ENCODE measurements around the gene PRKCZ.

Gene PRKCZ

DNA sequence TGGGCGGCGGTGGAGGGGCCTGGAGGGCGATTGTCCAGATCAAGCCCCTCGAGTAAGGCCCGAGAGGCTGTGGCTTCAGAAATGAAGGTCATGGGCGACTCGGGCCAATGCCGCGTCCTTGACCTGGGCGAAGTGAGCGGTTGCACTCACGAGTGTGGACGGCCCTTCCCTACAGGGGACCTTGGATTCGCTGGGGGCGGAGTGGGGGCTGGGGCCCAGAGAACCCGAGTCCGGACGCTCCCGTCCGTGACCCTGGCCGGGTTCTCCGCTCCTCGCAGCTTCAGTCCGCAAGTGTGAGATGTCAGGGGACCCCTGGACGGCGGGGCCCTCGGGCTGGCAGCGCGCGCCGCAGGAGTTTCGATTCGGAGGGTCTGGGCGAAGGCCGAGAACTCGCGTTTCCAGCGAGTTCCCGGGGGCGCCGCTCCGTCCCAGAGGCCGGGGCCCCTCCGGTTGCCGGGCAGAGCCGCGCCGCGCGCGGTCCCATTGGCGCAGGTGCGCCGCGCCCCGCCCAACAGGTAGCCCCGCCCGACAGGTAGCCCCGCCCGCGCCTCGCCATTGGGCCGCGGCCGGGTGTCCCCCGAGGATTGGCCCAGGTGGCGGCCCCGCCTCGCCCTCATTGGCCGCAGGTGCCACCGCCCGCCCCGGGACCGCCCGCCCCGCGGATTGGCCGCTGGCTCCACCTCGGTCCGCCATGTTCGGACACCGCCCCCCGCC is at the start of gene PRKCZ:
PRKCZ (plus strand) TSS at position 694 of the 714 bp plus-strand sequence. CDS start 220 bp downstream, outside the sequence.
- ATAC-seq = peak; percentile 94 to 96

- ATAC-seq = no peak
Observed at GRCh38 chr1:2000432-2000831, 49.8 kb upstream of the PRKCZ start.

DNA sequence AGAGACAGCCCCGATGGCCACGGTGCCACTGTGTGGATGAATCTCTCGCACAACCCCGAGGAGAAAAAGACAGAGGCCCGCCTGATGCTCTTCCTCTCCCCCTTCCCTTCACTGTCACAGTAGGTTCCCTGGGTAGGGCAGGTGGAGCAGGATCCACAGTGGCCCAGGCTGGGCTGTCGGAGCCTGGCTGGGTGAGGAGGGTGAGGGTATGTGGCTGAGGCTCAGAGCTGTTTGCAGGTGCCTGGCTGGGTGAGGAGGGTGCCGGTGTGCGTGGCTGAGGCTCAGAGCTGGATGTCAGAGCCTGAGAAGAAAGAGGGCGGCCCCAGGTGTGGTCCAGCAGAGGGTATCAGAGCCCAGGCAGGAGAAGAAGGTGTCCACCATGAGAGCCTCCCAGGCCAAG is 49.4 kb upstream of the PRKCZ start:
- no peak for ATAC-seq

DNA sequence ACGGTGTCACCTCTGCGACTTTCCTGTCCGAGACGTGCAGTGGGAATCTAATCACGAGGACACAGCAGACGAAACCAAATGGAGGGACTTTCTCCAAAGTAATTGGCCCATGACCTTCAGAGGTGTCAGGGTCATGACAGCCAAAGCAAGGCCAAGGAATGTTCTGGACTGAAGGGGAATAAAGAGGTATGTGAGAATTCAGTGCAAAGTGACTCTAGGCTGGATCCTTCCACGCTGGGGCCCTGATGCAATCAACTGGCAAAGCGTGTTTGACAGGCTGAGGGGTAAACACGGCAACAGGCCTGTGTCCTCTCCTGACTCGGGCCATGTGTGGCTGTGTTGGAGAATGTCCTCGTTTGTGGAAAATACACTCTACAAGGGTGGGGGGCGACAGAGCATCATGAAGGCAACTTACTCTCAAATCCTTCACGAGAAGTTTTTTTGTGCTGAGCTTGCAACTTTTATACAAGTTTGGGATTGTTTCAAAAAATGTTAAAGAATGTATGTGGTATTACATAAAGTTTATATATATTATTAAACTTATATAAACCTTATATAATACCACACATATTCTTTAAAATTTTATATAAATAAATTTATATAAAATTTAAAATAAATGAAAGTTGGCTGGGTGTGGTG is 48.3 kb upstream of the PRKCZ start:
- no peak for ATAC-seq

GRCh38 chr1:2003541-2004131 is 46.6 kb upstream of the PRKCZ start, which contains the start of gene CFAP74:
CFAP74 (minus strand) TSS chr1:2003786; CDS start chr1:1990956, 12,830 bp downstream.
- ATAC-seq = no peak

- ATAC-seq = no peak
Observed at GRCh38 chr1:2004856-2005255, 45.4 kb upstream of the PRKCZ start.

DNA sequence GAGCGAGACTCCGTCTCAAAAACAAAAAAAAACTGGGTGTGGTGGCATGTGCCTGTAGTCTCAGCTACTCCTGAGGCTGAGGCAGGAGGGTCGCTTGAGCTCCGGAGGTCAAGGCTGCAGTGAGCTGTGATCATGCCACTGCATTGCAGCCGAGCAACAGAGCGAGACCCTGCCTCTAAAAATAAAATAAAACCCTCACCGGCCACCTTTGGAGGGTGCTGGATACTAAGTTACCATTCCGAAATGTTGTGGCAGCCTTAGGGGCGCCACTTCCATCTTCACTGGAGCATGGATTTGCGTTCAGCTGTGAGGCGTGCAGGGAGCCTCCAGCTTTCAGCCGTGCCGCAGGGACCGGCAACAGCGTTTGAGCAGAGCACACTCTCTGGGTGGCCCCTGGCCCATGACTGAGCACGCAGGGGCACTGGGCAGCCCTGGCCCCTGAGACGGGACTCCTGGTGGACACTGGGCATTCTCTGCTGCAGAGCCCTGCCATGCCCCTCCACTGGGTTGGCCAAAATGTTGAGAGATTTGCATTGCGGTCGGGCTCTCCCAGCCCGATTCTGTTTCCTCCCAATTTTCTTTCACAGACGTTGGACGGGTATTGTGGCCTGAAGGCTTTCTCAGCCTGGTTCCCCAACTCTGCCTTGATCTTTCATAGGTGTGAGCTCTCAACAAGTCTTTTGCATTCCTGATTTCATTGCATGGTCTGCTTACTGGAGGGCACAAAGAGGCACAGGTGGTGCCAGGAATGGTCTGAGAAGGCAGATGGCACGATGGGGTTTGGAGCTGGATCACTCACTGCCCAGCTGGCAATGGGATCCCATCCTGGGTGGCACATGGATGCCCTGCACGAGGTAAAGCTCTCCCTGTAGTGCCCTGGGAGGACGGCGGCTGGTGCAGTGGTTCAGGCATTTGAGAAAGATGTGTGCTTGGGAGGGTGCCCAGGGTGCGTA is 40.8 kb upstream of the PRKCZ start:
- ATAC-seq = no peak

DNA sequence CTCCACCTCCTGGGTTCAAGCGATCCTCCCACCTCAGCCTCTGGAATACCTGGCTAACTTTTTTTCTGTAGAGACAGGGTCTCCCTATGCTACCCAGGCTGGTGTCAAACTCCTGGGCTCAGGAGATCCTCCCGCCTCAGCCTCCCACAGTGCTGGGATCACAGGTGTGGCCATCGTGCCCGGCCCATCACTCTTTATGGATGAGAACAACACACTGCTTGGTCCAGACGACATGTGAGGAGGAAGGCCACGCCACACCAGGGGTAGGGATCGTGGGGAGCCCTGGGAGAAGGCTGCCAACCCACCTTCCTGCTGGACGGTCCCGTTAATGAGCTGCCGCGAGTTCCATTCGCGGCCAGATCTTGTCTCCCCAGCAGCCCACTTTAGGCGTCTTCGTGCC is 36.0 kb upstream of the PRKCZ start:
- ATAC-seq = no peak

- no peak for ATAC-seq
Observed at GRCh38 chr1:2014741-2015735, 35.2 kb upstream of the PRKCZ start.

DNA sequence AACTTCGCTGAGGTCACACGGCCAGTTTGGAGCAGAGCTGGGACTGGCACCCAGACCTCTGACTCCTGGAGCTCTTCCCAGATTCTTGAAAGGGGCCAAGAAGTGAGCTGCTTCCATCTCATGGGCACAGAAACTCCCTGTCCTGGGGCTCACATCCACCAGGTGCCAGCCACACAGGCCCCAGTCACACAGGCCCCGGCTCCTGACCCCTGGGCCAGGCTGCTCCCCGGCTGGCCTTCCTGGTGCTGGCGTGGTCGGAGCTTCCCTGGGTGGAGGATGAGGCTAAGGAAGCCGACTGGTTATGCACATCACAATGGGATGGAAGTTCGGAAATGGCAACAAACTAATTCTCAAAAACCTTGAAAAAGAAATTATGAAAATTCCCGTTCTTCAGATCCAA is 34.1 kb upstream of the PRKCZ start:
- no peak for ATAC-seq

GRCh38 chr1:2018217-2019171 is 31.7 kb upstream of the PRKCZ start:
- ATAC-seq = no peak

DNA sequence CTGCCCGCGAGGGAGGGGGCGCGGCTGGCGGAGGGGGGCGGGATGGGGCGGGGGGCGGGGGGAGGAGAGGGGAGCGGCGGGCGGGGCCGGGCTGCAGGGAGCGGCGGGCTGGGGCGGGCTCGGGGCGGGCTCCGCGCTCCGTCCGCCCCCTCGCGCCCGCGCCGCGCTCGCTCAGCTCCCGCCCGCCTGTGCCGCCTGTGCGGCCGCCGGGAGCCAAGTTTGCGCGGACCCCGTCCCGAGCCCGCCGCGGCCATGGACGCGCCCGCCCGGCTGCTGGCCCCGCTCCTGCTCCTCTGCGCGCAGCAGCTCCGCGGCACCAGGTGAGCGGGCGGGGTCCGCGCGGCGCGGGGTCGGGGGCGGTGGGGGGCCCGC is 31.1 kb upstream of the PRKCZ start, which contains the start of gene GABRD:
GABRD (plus strand) TSS at position 174 of the 372 bp plus-strand sequence; CDS start at position 253, 79 bp downstream.
- ATAC-seq = peak; percentile 33 to 53

- peak in 1 of 2 donors; percentile 13 for ATAC-seq
Observed at GRCh38 chr1:2019571-2020309, 30.5 kb upstream of the PRKCZ start.

DNA sequence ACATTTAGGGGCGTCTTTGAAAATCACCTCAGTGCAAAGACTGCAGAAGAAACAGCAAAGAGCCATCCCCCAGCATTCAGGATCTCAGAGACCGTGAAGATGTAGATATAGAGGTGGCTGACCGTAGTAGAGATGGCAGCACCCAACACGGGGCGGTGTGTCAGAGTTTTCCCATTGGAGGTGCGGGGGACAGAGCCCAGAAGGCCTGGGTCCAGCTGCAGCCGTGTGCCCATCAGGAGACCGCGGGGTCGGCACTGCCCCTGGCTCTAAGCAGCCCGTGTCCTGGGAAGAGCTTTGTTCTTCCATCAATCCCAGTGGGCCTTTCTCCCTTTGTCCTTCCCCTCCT is 29.9 kb upstream of the PRKCZ start:
- ATAC-seq = no peak

DNA sequence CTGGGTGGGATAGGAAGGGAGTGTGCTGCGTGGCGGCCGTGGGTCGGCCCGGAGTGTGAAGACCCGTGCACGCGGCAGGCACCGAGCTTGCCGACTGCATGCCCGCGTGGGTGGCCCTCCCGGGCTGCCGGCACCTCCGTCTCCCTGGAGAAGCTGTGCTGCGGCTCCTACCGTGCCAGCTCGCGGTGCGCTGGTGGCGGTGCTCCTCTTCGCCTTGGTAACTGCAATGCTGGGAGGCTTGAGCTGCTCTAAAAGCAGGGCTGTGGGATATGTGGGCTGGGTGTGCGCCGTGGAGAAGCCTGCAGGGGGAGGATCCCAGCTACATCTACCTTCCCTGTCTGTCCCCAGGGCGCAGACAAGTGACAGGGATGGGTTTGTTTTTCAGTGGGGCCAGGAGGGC is 28.7 kb upstream of the PRKCZ start:
- ATAC-seq = no peak

DNA sequence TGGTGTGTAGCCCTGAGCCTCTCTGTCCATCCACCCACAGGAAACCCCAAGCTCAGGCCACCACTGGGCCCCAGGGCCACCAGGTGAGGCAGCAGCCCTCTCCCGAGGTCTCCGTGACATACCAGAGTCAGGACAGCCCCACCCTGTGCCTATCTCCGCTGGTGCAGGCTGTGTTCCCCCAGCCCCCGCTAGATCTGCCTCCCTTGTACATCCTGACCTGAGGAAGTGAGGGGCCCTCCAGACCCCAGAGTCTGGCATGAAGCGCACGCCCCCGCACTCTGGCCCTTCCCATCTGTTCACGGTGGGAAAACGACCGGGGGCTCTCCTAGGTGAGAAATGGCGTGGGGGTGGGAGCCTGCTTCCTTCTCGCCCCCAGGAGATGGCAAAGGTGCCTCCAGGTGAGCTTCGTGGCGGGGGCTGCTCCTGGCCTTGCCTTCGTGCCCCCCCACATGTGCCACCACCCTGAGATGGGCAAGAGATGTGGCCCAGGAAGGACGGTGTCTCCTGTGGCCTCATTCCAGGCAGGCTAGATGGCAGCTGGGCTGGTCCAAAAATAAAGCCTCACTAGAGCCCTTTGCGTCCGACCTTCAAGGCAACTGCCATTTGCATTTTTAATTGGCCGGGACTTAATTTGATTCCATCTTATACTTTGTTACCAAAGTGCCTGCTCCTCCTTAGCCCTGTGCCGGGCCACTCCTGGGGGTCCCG is 28.0 kb upstream of the PRKCZ start:
- no peak for ATAC-seq

DNA sequence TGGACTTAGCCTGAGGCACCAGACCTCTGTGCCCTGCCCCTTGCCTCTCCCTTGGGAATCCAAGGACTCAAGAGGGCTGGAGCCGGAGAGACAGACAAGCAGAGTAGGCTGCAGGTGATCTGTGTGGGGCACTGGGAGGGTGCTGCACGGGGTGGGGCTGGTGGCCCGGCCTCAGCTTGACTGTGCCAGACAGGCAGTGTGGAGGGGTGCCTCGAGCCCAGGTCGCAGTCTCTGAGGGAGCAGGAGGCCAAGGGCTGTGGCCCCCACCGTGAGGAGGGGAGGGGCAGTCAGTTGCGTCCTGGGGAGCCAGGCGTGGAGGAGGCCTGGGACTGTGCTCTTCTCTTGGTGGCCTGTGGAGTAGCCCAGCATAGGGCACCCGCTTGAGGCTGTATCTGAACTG is 27.0 kb upstream of the PRKCZ start:
- ATAC-seq = no peak

DNA sequence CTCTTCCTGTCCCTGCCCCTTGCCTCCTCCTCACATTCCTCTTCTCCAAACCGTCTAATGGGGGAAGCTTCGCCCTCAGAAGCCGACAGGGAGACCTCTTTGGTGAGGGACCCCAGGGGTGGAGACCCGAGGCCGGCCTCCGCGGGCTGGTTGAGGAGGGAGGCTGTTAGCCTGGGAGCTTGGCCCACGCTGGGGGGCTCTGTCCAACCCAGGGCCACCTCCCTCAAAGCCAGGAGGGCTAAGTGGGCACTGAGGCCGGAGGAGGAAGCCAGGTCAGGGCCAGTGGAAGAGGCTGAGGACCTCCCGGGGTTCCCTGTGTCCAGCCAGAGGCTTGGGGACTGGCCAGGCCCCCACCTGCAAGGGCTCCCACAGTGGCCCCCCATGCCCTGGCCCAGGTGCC is 25.8 kb upstream of the PRKCZ start:
- no peak for ATAC-seq

DNA sequence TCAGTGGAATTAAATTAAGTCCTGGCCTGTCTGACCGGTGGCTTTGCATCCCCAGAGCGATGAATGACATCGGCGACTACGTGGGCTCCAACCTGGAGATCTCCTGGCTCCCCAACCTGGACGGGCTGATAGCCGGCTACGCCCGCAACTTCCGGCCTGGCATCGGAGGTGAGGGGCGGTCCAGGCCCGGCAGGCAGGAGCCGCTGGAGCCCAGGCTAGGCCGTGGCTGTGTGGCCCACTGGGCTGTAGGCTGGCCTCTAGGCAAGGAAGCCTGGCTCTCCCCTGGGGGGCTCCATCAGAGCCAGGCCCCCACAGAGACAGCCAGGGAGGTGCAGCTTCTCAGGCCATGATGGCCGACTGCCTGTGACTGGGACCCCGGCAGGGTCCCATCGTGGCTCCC is 25.3 kb upstream of the PRKCZ start:
- no peak for ATAC-seq
